ENCODE measurements around the gene ACSS1. TPM values are rescaled to one million over a fixed set of nuclear protein-coding genes. Genes with fewer than 3 reads are reported as not detected.
A peak's percentile ranks its signal among the peaks of the same experiment; 100 is the strongest.

ACSS1 gene
- total RNA-seq, 1 donor from 2014 or later: 0.27 TPM

- no peak overlapping the region for H3K9ac ChIP-seq (ENCODE audit: low read length)
- H3K27me3 ChIP-seq (ENCODE audit: insufficient read depth, low read length): peaks cover 61% of the 10 kb centered on the region
- FAIRE-seq (no peak), DNase-seq (ENCODE audit: low read depth) (peak; percentile 32)
- H3K9me3 ChIP-seq (ENCODE audit: insufficient read depth, low read depth, low read length): no peaks in the 10 kb centered on the region
- peaks cover 6% of the 10 kb centered on the region for H3K9me3 Mint-ChIP-seq (ENCODE audit: unreplicated experiment)
- no peak overlapping the region for H2AFZ ChIP-seq (ENCODE audit: low read depth, low read length)
- no peak overlapping the region for H3K4me2 ChIP-seq (ENCODE audit: low read length)
- no peaks in the 10 kb centered on the region for H3K4me1 ChIP-seq (ENCODE audit: insufficient read depth, low read length)
- no peak overlapping the region for H3K27ac Mint-ChIP-seq (ENCODE audit: unreplicated experiment)
- H4K20me1 ChIP-seq (ENCODE audit: insufficient read depth, low read length): peaks cover 8% of the 10 kb centered on the region
- H3K27me3 Mint-ChIP-seq (ENCODE audit: low read depth, unreplicated experiment): peaks cover 77% of the 10 kb centered on the region
- no peak overlapping the region for H3K4me3 Mint-ChIP-seq (ENCODE audit: unreplicated experiment)
- H3K4me1 Mint-ChIP-seq (ENCODE audit: low read depth, unreplicated experiment): no peaks in the 10 kb centered on the region
- no peaks in the 10 kb centered on the region for H3K79me2 ChIP-seq (ENCODE audit: insufficient read depth, low read length)
- no peak overlapping the region for H3K4me3 ChIP-seq (ENCODE audit: insufficient read depth, low read depth, low read length)
- no peaks in the 10 kb centered on the region for H3K36me3 Mint-ChIP-seq (ENCODE audit: low read depth, unreplicated experiment)
- TF ChIP-seq CTCF (IDR thresholded peaks at IDR 0.05; ENCODE audit: insufficient read depth, low read depth, low read length) (peak; percentile 78), EZH2 (IDR thresholded peaks at IDR 0.05; ENCODE audit: insufficient read depth, low read length) (no peak)
- H3K36me3 ChIP-seq (ENCODE audit: insufficient read depth, low read length): no peaks in the 10 kb centered on the region
- H3K27ac ChIP-seq (ENCODE audit: low read depth, low read length): no peak overlapping the region
Observed at GRCh38 chr20:25065625-25066338, 7.8 kb upstream of the ACSS1 start.

GRCh38 chr20:25065072-25065624, 7.2 kb upstream of the ACSS1 start:
- DNase-seq (ENCODE audit: low read depth): no peak
- Histone ChIP-seq H3K4me3 (ENCODE audit: insufficient read depth, low read depth, low read length) (no peak overlapping the region), H3K9ac (ENCODE audit: low read length) (no peak overlapping the region), H3K4me2 (ENCODE audit: low read length) (no peak overlapping the region), H3K79me2 (ENCODE audit: insufficient read depth, low read length) (no peaks in the 10 kb centered on the region), H3K36me3 (ENCODE audit: insufficient read depth, low read length) (no peaks in the 10 kb centered on the region), H3K27ac (ENCODE audit: low read depth, low read length) (no peak overlapping the region), H3K9me3 (ENCODE audit: insufficient read depth, low read depth, low read length) (no peaks in the 10 kb centered on the region), H2AFZ (ENCODE audit: low read depth, low read length) (no peak overlapping the region), H3K4me1 (ENCODE audit: insufficient read depth, low read length) (no peaks in the 10 kb centered on the region), H3K27me3 (ENCODE audit: insufficient read depth, low read length) (peaks cover 62% of the 10 kb centered on the region), H4K20me1 (ENCODE audit: insufficient read depth, low read length) (peaks cover 8% of the 10 kb centered on the region)
- peaks cover 79% of the 10 kb centered on the region for H3K27me3 Mint-ChIP-seq (ENCODE audit: low read depth, unreplicated experiment)
- H3K4me1 Mint-ChIP-seq (ENCODE audit: low read depth, unreplicated experiment): no peaks in the 10 kb centered on the region
- peaks cover 6% of the 10 kb centered on the region for H3K9me3 Mint-ChIP-seq (ENCODE audit: unreplicated experiment)
- TF ChIP-seq CTCF (IDR thresholded peaks at IDR 0.05; ENCODE audit: insufficient read depth, low read depth, low read length): no peak
- TF ChIP-seq EZH2 (IDR thresholded peaks at IDR 0.05; ENCODE audit: insufficient read depth, low read length): no peak
- H3K4me3 Mint-ChIP-seq (ENCODE audit: unreplicated experiment): no peak overlapping the region
- no peak for FAIRE-seq
- no peak overlapping the region for H3K27ac Mint-ChIP-seq (ENCODE audit: unreplicated experiment)
- H3K36me3 Mint-ChIP-seq (ENCODE audit: low read depth, unreplicated experiment): no peaks in the 10 kb centered on the region

- Mint-ChIP-seq H3K9me3 (ENCODE audit: unreplicated experiment) (peaks cover 6% of the 10 kb centered on the region), H3K36me3 (ENCODE audit: low read depth, unreplicated experiment) (no peaks in the 10 kb centered on the region), H3K4me3 (ENCODE audit: unreplicated experiment) (no peak overlapping the region), H3K27ac (ENCODE audit: unreplicated experiment) (no peak overlapping the region), H3K4me1 (ENCODE audit: low read depth, unreplicated experiment) (no peaks in the 10 kb centered on the region), H3K27me3 (ENCODE audit: low read depth, unreplicated experiment) (peaks cover 79% of the 10 kb centered on the region)
- Histone ChIP-seq H3K79me2 (ENCODE audit: insufficient read depth, low read length) (no peaks in the 10 kb centered on the region), H3K4me2 (ENCODE audit: low read length) (no peak overlapping the region), H3K27me3 (ENCODE audit: insufficient read depth, low read length) (peaks cover 57% of the 10 kb centered on the region), H4K20me1 (ENCODE audit: insufficient read depth, low read length) (peaks cover 8% of the 10 kb centered on the region), H3K9ac (ENCODE audit: low read length) (no peak overlapping the region), H3K27ac (ENCODE audit: low read depth, low read length) (no peak overlapping the region), H3K36me3 (ENCODE audit: insufficient read depth, low read length) (no peaks in the 10 kb centered on the region), H3K4me1 (ENCODE audit: insufficient read depth, low read length) (no peaks in the 10 kb centered on the region), H3K9me3 (ENCODE audit: insufficient read depth, low read depth, low read length) (no peaks in the 10 kb centered on the region), H3K4me3 (ENCODE audit: insufficient read depth, low read depth, low read length) (no peak overlapping the region), H2AFZ (ENCODE audit: low read depth, low read length) (no peak overlapping the region)
- no peak for TF ChIP-seq CTCF (IDR thresholded peaks at IDR 0.05; ENCODE audit: insufficient read depth, low read depth, low read length)
- no peak for TF ChIP-seq EZH2 (IDR thresholded peaks at IDR 0.05; ENCODE audit: insufficient read depth, low read length)
- DNase-seq (ENCODE audit: low read depth) (no peak), FAIRE-seq (no peak)
Observed at GRCh38 chr20:25064561-25065071, 6.7 kb upstream of the ACSS1 start.

Measured in astrocyte (in vitro differentiated cells and primary cell).